ENCODE measurements around the gene RNF145. TPM values are rescaled to one million over a fixed set of nuclear protein-coding genes. Genes with fewer than 3 reads are reported as not detected.

The RNF145 gene
- total RNA-seq, 2 donors from 2014 or later = 38.6 to 50.5 TPM

- Histone ChIP-seq H3K36me3 (no peaks in the 10 kb centered on the region), H3K27ac (peak overlapping the region; percentile 63 to 77), H3K4me3 (no peak overlapping the region), H3K27me3 (replicated peaks; ENCODE audit: insufficient read depth) (no peaks in the 10 kb centered on the region), H3K9me3 (no peaks in the 10 kb centered on the region), H3K4me1 (replicated peaks) (peaks cover 11% of the 10 kb centered on the region)
- intact Hi-C loops (cut with DNase I) = no loop called here
- TF ChIP-seq POLR2AphosphoS5 (IDR thresholded peaks at IDR 0.05) (peak; percentile 94), CTCF (IDR thresholded peaks at IDR 0.05) (no peak), POLR2A (IDR thresholded peaks at IDR 0.05) (peak; percentile 13)
- DNase-seq (ENCODE audit: low spot score) = peak; percentile 63
- WGBS = 43% methylated on average over 4 of the region's 4 CpGs
Observed at GRCh38 chr5:159186319-159186718, 23.0 kb downstream of the RNF145 start.

- H3K9me3 ChIP-seq = no peaks in the 10 kb centered on the region
- H3K36me3 ChIP-seq = no peaks in the 10 kb centered on the region
- 81% methylated on average over 10 of the region's 10 CpGs for WGBS
- no peaks in the 10 kb centered on the region for H3K27me3 ChIP-seq (replicated peaks; ENCODE audit: insufficient read depth)
- H3K4me3 ChIP-seq = no peak overlapping the region
- H3K27ac ChIP-seq = peak overlapping the region; percentile 63 to 77
- intact Hi-C loops (cut with DNase I) = no loop called here
- TF ChIP-seq CTCF (IDR thresholded peaks at IDR 0.05) = no peak
- no peak for TF ChIP-seq POLR2AphosphoS5 (IDR thresholded peaks at IDR 0.05)
- no peak for DNase-seq (ENCODE audit: low spot score)
- H3K4me1 ChIP-seq (replicated peaks) = peaks cover 11% of the 10 kb centered on the region
Observed at GRCh38 chr5:159185773-159186172, 23.6 kb downstream of the RNF145 start.

GRCh38 chr5:159184858-159185381 is 24.4 kb downstream of the RNF145 start:
- TF ChIP-seq CTCF (IDR thresholded peaks at IDR 0.05) = no peak
- Histone ChIP-seq H3K9me3 (no peaks in the 10 kb centered on the region), H3K27me3 (replicated peaks; ENCODE audit: insufficient read depth) (no peaks in the 10 kb centered on the region), H3K4me3 (no peak overlapping the region), H3K4me1 (replicated peaks) (peaks cover 11% of the 10 kb centered on the region), H3K27ac (peak overlapping the region; percentile 63 to 77), H3K36me3 (no peaks in the 10 kb centered on the region)
- DNase-seq (ENCODE audit: low spot score) = no peak
- 74% methylated on average over 4 of the region's 4 CpGs for WGBS
- intact Hi-C loops (cut with DNase I) = no loop called here

- Histone ChIP-seq H3K27me3 (replicated peaks; ENCODE audit: insufficient read depth) (no peaks in the 10 kb centered on the region), H3K9me3 (no peaks in the 10 kb centered on the region), H3K27ac (peak overlapping the region in 1 of 2 donors; percentile 77), H3K4me3 (no peak overlapping the region), H3K36me3 (no peaks in the 10 kb centered on the region), H3K4me1 (replicated peaks) (peaks cover 11% of the 10 kb centered on the region)
- TF ChIP-seq CTCF (IDR thresholded peaks at IDR 0.05) (no peak), POLR2A (IDR thresholded peaks at IDR 0.05) (no peak), POLR2AphosphoS5 (IDR thresholded peaks at IDR 0.05) (no peak)
- 60% methylated on average over 3 of the region's 3 CpGs for WGBS
- DNase-seq (ENCODE audit: low spot score) = no peak
- intact Hi-C loops (cut with DNase I) = no loop called here
Observed at GRCh38 chr5:159184236-159184635, 25.1 kb downstream of the RNF145 start.

- peaks cover 11% of the 10 kb centered on the region for H3K4me1 ChIP-seq (replicated peaks)
- no peaks in the 10 kb centered on the region for H3K36me3 ChIP-seq
- WGBS = 45% methylated on average over 1 of the region's 1 CpG
- H3K9me3 ChIP-seq = no peaks in the 10 kb centered on the region
- TF ChIP-seq POLR2A (IDR thresholded peaks at IDR 0.05) (no peak), CTCF (IDR thresholded peaks at IDR 0.05) (no peak)
- no peak overlapping the region for H3K27ac ChIP-seq
- intact Hi-C loops (cut with DNase I) = no loop called here
- H3K27me3 ChIP-seq (replicated peaks; ENCODE audit: insufficient read depth) = no peaks in the 10 kb centered on the region
- no peak overlapping the region for H3K4me3 ChIP-seq
- no peak for DNase-seq (ENCODE audit: low spot score)
Observed at GRCh38 chr5:159183247-159183646, 26.1 kb downstream of the RNF145 start.

Measured in prostate gland (tissue), 2 donors.